CD4-positive, alpha-beta T cell treated with Interleukin-17A for 4 hours (primary cell): Measurements from ENCODE around the gene PLLP.

Experiments used
- DNase-seq: peaks from one replicate; pipeline ENCODE4 v3.0.0-alpha.2; 2020; ENCODE audit warnings: mixed read lengths

PLLP gene, protein sequence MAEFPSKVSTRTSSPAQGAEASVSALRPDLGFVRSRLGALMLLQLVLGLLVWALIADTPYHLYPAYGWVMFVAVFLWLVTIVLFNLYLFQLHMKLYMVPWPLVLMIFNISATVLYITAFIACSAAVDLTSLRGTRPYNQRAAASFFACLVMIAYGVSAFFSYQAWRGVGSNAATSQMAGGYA

DNA sequence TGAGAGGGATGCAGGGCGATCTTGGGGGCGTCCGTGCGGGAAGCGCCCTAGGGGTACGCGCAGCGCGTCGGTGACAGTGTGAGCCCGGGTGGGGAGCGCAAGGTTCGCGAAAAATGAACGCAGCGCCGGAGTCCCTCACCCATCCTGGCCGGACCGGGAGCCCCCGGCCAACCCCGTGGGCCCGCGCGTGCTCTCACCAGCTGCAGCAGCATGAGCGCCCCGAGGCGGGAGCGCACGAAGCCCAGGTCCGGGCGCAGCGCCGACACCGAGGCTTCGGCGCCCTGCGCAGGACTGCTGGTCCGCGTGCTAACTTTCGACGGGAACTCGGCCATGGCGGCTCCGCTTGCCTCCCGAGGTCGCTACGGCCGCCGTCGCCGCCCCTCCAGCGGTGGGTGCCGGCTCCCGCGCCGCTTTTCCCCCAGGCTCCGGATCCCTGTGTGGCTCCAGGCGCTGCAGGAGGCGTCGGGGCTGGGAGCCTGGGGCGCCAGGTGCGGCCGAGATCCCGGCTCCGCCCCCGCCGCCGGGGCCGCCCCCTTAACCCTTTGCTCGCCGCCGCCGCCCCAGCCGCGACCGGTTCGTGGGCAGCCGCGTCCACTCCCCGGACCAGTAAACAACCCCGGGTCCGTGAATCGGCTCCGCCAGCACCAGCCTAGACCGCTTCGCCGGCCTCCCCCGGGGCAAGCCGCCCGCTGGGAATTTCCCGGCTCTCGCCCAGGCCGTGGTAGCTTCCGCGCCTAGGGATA lies at the start of gene PLLP:
PLLP (minus strand) TSS at position 464 of the 743 bp plus-strand sequence; CDS start at position 332, 132 bp downstream.
- DNase-seq, result peak; percentile 68

DNA sequence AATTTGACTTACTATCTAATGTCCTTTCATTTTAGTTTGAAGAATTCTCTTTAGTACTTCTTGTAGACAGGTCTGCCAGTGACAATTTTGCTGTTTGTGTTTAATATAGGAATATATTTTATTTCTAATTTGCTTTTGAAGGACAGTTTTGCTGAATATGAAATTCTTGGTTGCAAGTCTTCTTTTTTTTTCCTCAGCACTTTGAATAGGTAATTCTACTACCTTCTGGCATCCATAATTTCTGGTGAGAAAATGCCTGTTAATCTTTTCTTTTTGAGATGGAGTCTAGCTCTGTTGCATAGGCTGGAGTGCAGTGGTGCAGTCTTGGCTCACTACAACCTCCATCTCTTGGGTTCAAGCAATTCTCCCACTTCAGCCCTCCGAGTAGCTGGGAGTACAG lies 48.9 kb upstream of the PLLP start:
- no peak for DNase-seq

DNA sequence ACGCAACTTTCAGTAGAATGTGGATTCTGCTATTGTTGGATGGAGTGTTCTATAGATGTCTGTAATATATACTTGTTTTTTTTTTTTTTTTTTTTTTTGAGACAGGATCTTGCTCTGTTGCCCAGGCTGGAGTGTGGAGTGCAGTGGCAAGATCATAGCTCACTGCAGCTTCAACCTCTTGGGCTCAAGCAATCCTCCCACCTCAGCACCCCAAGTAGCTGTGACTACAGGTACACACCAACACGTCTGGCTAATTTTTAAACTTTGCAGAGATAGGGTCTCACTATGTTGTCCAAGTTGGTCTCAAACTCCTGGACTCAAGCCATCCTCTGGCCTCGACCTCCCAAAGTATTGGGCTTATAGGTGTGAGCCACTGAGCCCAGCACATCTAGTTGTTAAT lies 46.9 kb upstream of the PLLP start:
- no peak for DNase-seq

DNA sequence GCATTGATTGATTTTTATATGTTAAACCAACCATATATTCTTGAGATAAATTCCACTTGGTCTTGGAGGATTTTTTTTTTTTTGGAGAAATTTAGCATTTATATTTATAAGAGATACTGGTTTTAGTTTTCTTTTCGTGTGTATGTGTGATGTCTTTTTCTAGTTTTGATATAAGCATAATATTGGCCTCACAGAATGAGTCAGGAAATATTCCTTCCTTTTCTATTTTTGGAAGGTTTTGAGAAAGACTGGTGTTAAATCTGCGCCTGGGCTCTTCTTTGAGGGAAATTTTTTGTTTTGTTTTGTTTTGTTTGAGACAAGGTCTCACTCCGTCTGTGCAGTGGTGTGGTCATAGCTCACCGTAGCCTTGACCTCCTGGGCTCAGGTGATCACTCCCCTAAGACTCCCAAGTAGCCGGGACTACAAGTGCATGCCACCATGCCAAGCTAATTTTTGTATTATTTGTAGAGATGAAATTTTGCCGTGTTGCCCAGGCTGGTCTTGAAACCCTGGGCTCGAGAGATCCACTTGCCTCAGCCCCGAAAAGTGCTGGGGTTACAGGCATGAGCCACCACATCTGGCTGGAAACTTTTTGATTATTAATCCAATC lies 45.4 kb upstream of the PLLP start:
- no peak for DNase-seq

DNA sequence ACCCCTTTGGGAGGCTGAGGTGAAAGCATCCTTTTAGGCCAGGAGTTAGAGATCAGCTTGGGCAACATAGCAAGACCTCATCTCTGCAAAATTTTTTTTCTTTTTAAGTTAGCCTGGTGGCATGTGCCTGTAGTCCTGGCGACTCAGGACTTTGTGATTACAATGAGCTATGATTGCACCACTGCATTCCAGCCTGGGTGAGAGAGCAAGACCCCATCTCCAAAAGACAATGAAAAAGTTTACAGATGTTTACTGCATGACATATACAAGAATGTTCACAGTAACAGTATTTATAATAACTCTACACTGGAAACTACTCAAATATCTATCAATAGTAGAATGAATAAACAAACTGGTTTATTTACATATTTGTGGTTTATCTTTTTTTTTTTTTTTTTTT lies 41.0 kb upstream of the PLLP start:
- no peak for DNase-seq

DNA sequence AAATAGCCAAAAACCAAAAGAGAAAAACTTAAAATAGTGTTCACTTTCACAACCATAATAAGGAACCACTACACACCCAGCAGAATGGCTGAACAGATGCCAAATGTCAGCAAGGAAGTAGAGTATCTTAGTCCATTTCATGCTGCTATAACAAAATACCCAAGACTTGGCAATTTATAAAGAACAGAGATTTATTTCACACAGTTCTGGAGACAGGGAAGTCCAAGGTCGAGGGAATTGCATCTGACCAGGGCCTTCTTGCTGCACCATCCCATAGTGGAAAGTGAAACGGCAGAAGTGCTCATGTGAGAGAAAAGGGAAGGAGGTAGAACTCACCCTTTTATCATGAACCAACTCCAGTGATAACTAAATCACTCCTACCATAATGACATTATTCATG lies 40.3 kb upstream of the PLLP start:
- no peak for DNase-seq

DNA sequence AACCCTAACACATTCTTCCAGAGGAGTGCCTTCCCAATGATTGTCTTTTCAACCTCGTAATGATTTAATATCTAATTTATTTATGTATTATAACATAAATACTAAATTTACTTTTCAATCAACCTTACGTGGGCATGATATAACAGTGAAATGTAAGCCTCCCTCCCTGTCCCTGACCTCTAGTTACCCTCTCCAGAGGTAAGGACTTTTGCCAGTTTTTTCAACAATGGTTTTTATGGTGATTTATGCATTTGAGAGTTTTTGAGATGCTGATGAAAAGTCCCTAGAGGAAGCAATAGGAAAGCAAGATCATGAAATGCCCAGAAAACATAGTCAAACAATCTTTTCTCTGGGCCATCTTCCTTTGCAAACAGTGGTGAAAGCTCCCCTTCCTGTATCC lies 35.2 kb upstream of the PLLP start:
- DNase-seq, result no peak

DNA sequence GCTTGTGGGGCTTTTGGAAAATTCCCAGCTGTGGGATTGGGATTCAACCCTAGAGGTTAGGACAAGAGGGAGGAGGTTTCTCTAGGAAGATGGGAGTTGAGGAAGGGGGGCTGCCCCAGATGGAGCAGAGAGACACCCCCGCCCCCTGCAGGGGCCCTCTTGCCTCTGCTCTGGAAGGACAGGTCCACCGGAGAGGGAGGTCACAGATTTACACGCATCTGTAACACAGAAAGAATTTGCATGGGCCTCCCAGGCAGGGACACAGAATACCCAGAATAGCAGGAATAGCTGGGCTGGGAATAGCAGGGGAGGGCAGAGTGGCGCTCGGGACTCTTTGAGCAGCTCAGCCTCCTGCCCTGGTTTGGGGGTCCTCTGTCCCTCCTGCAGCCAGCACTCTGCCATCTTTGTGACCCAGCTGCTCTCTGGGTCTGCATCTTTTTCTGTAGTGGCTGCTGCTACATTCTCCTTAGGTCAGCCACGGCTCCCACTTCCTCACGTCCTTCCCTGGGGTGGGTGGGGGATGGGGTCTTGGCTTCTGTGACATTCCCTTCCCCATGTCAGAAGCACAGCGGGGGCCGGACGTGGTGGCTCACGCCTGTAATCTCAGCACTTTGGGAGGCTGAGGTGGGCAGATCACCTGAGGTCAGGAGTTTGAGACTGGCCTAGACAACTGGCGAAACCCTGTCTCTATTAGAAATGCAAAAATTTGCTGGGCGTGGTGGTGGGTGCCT lies 33.9 kb upstream of the PLLP start:
- no peak for DNase-seq

DNA sequence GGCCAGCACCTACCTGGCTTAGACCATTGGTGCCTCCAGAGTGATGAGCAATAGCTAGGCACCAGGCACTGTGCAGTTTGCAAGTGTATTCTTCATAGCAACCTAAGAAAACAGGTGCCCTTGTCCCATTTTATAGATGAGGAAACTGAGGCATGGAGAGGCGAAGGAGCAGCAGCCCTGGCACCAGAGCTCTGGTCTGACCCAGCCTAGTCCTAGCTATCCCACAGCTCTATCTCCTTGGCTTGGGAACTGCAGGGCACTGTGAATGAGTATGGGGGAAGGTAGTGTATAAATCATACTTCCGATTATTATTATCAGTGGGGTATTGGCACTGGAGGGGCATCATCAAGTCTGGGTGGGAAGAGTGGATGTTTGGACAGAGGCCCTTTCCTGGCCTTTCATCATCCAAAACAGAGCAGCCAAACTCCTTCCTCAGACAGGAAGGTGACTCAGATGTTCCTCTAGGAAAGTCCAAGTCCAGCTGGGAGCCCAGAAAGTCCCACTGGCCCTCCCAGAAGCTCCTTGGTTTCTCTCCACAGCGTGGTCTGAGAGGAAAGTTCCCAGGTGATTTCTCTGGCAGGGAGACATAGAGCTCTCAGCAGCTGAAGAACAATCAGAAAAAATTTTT lies 32.0 kb upstream of the PLLP start:
- DNase-seq, result no peak

DNA sequence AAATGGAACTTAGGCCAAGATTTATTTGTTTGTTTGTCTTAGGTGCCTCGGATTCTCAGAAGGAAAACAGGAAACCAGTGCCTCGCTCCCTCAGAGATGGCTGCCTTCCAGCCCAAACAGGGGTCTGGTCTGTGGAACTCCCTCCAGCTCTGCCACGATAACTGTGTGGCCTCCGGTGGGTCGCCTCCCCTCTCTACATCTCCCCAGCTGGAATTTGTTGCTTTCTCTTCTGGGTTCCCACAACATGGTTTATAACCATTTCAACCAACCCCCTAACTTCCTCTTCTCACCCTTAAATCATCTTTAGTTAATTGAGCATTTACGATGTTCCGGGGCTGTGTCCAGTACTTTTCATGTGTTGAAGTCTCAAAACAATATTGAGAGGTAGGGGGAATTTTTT lies 30.9 kb upstream of the PLLP start:
- no peak for DNase-seq

DNA sequence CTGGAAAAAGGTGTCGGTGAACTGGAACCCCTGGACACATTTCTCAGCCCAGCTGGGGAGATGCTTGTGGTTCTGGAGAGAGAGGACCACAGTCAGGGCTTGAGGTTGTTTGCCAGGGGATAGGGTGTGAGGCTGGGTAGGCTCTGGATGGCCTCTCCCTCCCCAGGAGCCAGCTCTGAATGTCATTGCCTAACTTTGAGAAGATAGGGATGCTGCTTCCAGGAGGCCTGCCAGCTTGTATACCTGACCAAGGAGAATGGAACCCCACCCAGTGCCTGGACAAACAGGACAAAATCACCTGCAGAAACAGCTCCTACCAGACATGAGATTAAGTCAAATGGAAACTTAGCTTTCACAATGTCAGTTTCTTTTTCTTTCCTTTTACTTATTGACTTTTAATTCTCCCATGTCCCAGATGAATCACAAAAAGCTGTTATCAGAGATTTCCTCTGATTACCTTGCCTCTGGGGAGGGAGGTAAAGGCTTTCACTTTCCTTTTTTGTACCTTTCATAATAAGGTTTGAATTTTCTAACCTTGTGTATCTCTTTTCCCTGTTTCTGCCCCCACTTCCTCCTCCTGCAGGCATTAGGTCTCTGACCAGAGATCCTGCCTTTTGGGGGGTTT lies 29.8 kb upstream of the PLLP start:
- no peak for DNase-seq

DNA sequence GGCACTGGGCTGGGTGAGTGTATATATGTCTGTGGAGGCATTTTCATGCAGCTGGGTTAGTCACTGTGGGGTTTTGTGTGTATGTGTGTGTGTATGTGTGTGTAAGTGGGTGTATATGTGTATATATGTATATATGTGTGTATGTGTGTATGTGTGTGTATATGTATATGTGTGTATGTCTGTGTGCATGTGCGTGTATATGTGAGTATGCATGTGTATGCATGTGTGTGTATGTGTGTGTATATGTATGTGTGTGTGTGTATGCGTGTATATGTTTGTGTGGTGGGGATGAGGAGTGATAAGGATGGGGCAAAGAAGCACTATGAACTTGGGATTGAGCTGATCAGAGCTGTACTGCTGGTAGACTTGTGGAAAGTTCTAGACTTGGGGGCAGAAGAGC lies 29.0 kb upstream of the PLLP start:
- no peak for DNase-seq

DNA sequence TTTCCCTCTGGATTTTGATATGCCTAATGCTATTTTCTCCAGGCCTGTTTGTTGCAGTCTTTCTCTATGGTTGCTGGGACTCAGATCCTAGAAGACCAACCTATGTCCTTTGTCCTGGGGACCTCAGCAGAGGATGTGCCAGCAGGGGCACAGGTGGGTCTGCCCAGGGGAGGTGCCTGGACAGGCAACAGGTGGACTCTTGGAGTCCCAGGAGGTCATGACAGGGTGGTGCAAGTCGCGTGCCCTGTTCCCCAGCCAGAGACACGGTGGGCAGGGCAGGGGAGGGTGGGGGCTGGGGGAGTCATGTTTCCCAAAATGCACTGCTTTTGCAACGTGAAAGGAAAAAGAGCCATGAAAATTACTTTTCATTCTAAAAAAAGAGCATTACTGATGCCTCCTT lies 26.3 kb upstream of the PLLP start:
- DNase-seq, result no peak

DNA sequence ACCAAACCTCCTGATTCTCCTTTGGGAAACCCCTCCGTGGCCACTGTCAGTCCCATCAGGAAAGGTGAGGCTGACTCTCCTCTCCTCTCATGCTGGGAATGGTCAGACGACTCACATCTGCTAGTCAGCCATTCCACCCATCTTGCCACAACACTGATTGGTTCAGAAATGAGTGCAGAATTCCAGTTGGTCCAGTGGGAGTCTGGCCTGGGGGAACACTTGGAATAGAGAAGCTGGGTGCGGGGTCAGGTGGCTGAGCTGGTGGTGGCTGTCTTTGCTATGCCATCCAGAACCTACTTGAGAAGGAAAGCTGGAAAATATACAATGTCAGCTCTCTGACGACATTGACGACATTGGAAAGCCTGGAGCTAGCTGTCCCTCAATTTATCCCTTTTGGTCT lies 23.6 kb upstream of the PLLP start:
- DNase-seq, result no peak

DNA sequence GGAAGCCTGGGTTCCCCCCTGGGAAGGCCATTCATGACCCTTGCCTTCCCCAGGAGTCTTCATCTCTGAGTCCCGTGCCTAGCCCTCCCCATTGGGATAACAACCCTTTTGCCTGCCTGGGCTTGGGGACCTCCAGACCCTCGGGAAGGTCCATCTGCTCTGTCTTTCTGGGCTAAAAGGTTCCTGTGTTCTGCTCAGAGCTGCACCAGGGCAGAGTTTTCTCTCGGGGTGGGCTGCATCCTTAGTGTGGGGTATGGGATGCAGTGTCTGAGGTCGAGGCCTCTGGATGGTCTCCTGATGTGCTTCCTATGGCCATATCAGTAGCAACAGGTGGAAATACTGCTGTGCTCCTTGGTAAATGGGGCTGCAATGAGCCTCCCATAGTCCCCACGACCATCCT lies 22.9 kb upstream of the PLLP start:
- no peak for DNase-seq

DNA sequence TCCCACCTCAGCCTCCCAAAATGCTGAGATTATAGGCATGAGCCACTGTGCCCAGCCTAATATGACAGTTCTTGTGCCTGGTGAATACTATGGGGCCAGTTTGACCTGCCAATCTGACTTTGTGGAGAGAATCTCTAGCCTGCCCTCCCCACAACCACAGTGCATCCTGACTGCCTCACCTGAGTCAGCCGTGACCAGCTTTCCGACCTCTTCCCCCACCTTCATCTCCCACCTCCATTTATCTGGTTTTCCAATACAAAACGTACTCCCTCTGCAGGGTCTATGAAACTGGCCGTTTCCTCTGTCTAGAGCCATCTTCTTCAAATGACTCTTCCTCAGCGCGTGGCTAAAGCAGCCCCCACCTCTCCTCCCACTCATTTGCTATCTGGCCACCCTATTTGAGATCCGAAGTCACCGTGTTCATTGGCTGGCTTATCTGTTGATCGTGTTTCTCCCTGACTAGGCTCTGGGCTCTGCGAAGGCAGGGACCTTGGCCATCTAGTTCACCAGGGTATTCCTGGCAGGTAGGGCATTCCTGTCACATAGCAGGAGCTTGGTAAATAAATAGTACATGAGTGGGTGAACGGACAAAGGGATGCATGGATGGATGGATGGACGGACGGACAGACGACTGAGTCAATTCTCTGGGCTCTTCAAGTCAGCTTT lies 22.3 kb upstream of the PLLP start:
- DNase-seq, result no peak

DNA sequence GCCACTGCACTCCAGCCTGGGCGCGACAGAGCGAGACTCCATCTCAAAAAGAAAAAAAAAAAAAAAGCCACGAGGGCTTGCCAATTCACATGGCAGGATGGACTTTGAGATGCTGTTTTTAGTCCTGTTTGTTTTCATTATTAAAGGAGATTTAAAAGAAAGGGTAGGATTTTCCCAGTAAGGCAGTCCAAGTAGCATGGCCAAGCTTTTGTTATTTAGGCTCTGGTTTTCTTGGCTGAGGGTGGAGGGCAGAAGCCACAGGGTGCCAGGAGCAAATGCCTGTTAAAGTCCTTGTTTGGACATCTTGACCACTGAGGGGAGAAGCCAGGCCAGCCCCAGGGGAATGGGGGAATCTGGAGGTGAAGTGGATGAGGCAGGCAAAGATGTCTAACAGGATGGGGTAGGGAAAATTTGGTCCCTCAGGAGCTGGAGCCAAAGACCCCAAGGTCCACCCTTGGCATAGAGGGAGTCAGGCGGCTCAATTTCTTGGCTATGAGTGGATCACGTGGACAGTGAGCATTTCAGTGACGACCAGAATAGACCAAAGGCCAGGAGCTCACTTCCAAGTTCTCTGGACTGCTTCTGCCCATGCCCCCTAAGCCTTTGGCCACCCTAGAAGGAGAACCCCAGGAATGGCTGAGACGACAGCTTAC lies 20.8 kb upstream of the PLLP start:
- no peak for DNase-seq

DNA sequence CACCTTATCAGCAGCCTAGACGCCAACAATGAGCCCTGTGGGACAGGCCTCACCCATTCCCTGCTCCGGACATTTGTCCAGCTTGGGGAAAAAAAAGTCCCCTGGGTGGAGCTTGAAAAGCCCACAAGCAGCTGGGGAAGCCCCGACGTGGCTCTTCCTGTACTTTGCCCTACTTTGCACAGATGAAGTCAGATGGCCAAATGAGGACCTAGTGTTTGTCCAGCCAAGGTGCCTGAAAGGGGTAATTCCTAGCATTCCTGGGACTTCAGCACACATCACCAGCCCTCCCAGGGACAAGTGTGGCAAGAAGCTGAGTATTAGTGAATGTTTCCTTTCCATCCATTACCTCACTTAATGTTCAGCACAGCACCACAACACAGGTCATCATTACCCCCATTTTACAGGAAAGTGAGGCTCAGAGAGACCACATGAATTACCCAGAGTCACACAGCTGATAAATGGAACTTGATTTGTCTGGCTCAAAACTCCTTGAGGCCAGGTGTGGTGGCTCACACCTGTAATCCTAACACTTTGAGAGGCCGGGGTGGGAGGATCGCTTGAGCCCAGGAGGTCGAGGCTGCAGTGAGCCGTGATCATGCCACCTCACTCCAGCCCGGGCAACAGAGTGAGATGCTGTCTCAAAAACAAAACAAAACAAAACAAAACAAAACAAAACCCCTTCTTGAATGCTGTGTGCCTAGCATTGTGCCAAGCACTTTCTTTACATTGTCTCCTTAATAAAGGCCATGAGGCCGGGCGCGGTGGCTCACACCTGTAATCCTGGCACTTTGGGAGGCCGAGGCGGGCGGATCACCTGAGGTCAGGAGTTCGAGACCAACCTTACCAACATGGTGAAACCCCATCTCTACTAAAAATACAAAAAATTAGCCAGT lies 19.9 kb upstream of the PLLP start:
- DNase-seq, result no peak

DNA sequence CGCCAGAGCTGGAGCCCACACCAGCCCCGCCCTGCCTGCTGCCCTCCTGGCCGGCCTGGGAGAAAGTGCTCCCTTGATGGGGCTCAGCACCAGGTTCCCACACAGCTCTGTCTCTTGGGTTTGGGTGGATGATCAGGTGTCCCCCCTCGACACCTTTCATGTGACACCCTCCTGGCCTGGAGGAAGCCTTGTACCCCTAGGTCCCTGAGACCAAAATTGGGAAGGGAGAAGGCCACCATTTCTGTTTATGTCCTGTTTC lies 19.4 kb upstream of the PLLP start:
- no peak for DNase-seq

DNA sequence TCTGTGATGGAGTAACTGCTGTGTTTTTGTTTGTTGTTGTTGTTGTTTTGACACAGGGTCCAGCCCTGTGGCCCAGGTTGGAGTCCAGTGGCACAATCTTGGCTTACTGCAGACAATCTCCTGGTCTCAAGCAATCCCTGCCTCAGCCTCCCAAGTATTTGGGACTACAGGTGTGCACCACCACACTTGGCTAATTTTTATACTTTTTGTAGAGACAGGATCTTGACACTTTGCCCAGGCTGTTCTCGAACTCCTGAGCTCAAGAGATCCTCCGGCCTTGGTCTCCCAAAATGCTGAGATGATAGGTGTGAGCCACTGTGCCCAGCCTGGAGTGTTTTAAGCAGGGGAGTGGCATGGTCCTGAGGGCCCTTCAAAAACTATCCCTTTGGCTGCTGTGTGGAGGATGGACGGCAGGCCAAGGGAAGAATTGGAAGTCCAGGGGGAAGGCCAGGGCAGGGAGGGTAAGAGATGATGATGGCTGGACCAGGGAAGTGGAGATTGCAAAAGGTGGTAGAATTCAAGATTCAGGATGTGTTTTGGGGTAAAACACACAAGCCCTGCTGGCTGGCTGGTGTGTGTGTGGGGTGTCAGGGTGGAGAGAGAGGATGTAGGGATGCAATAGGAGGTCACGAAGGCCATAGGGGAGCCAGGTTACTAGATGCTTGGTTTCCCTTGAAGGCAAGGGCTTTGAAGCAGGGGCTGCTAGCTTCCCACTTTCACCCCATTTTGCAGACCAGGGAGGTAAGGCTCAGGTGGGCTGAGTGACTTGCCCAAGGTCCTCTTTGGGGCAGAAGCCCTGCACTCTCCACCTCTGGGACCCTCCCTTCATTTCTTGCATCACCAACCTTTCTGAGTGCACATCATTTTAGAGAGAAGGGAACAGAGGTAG lies 18.8 kb upstream of the PLLP start:
- DNase-seq, result no peak
